T-helper 1 cell treated with Interleukin-12 subunit alpha and Interleukin-12 subunit beta and Interleukin-4 antibody, amounts not matched to agents 30 ng/mL and 1 ng/mL, for 36 hours (primary cell): ENCODE data around the gene PLIN1. TPM values are rescaled to one million over a fixed set of nuclear protein-coding genes. Genes with fewer than 3 reads are reported as not detected.

Source experiments
- intact Hi-C: fragments of 100-400 bp; cut with micrococcal nuclease; formaldehyde crosslinking; loops from one replicate; pipeline ENCODE4 v1.15.1; 2024
- total RNA-seq: library from RNA; stranded (reverse); gene quantifications from 2 replicates; pipeline ENCODE4 v1.2.3, GENCODE V29; 2022

PLIN1 gene
- total RNA-seq, 1 donor from 2014 or later: not detected

DNA sequence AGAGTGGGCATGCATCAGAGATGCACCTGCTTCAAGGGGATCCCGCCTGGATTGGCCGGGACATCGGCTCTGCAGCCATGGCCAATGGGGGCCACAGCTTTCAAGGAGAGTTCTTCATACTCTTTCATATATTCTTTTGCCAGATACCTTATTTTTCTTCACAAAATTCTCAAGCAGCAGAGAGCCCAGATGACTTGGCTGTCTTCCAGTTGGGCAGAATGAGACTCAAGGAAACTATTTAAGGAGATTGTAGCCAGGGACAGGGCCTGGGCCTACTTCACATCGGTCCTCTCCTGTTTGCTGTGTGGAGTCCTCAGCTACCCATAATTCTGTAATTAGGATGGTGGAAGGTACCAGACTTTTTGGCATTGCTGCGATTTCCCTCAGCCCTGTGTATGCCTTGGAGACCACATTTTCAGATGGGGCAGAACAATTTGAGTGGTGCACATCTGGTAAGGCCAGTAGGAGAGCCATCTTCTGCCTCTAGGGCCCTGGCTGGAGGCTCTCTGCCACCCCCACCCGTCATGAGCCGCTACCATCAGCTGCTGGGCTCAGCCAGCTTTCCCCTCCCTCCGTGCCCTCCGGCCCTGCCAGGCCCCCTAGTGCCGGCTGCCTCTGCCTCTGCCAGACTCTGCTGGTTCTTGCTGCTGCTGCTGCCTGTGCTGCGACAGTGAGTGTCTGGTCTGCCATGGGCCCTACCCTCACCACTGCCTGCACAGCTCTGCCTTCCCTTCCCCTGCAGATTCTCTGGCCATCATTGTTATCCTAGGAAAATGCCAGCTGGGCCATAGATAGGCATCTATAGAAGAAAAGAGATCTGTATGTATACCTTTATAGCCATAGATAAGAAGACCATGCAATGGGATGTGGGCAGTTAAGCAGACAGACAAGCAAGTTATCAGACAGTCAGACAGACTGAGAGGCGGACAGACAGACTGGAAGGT, 6.7 kb downstream of the PLIN1 start:
- intact Hi-C loops: no loop called here

DNA sequence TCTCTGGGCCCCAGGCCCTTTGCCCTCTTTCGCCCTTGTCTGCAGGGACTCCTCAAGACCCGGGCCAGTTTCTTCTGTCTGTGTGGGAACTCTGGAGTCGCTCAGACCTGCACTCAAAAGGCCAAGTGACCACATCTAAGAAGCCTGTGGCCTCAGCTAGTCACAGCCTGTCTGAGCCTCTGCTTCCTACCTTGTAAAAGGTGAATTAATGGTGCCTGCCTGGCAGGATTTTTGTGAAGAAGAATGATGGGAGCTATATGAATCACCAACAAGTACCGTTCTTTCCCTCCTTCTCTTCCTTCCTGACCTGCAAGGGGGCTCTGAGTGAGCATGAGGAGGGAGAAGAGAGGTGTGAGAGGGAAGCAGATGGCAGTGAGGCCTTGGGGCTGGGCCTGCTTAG, 7.5 kb downstream of the PLIN1 start:
- intact Hi-C loops: no loop called here

DNA sequence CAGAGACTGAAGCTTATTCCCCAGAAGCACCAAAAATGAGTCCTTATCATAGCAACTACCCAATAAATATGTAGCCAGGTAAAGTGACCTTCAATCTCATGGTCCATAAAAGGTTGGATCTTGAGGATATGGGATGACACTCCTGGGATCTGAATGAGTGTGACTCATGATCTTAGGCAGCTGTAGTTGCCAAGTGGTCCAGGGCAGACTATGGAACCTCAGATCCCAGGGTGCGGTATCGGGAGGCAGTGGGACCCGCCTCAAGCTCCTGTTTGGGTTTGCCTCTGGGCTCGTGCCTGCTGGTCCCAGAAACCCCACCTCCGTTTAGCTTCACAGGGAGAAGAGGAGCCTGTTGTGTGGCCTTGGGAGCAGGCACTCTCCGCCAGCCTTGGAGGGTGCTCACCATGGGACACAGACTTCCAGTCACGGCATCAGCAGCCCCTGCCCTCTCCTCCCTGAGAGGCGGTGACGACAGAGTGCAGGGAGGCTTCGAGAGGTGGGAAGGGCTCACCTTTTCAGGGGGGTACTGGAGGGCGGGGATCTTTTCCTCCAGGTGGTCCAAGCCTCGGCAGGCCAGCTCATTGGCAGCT, 8.1 kb downstream of the PLIN1 start:
- intact Hi-C loops: no loop called here

DNA sequence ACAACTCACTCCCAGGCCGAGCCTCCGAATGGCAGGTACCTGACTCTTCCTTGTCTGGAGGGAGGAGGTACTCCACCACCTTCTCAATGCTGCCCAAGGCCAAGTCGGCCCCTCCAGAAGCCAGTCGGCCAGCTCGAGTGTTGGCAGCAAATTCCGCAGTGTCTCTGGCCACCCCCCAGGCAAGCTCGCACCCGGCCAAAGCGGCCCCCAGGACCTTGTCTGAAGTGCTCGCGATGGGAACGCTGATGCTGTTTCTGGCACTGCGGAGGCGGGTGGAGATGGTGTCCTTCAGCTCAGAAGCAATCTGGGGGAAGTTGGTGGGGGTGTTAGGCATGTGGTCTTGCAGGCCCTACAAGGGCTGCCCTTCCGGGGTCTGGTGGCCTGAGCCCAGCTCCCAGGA, 9.2 kb downstream of the PLIN1 start:
- intact Hi-C loops: no loop called here

DNA sequence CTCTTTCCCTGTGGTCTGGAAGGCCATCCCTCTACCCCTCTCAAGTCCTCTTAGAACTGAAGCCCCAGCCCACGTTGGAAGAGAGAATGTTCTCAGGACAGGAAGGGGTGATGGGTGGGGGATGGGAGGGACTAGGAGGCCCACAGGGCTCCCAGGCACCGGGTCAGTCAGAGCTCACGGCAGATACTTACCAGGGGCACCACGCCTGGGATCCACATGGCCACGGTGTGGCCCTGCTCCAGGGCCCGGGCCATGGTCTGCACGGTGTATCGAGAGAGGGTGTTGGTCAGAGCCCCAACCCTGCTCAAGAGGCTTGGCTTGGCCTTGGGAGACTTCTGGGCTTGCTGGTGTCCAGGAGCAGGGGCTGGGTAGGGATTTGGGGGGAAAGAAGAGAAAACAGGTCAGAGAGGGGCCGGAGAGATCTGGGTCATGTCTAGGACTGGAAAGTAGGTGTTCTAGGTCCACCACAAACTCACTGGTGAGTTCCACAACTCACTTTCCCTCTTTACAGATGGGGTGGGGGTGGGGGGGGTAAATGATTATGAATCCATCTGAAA, 9.8 kb downstream of the PLIN1 start:
- intact Hi-C loops: no loop called here

DNA sequence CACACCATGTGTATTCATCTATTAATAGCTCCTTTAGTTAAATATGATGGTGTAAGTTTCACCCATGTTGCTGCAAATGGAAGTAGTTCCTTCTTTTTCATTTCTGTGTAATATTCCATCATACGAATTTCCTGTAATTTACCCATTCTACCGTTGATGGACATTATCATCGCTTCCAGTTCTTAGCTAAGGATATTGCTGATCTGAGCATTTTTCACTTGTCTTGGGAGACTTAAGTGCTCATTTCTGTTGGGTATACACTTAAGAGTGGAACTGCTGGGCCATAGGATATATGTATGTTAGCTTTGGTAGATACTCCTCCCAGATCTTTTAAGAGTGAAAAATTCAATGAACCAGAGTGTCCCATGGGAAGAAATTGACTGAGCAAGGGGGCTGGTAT, 11.0 kb downstream of the PLIN1 start:
- intact Hi-C loops: no loop called here

DNA sequence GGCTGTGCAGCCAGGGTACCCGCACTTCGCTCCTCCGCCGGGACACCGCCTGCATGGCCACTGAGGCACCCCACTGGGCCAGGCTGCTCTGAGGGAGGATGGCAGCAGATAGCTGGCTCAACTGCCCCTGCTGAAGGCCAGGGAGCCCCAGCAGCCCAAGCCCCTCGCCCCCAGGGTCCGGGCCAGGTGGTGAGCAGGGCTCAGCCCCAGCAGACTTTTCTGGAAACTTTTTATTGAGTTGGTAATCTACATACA, 11.5 kb downstream of the PLIN1 start:
- intact Hi-C loops: no loop called here

DNA sequence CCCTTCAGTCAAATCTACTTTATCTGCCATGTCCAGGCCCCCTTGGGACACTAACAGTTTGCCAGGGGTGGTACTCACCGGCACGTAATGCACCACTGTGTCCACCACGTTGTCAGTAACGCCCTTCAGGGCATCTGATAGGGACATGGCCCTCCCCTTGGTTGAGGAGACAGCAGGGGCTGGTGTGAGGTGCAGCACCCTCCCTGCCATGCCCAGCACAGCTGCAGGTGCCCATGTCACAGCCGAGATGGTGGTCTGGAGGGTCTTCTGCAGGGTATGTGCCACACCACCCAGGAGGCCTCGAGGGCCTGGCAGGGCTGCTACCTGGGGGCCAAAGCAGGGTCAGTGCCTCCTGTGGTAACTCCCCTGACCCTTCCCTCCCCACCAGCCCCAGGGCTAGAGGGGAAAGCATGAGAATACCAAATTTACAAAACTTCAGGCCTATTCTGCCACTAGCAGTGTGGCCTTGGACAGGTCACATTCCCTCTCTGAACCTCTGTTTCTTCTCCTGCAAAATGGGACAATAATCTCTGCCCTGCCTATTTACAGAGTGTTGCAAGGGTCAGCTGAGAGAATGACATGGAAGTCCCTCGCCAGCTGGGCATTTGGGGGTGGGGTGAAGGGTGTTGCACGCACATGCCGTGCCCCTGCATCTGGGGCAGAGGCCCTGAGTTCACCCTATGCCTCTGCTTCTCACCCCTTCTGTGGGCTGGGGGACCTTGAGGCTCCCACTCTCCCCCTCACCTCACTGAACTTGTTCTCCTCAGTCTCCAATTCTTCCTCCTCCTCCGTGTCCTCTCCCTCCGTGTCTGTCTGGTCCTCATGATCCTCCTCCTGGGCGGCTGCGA, 12.1 kb downstream of the PLIN1 start:
- intact Hi-C loops: no loop called here

DNA sequence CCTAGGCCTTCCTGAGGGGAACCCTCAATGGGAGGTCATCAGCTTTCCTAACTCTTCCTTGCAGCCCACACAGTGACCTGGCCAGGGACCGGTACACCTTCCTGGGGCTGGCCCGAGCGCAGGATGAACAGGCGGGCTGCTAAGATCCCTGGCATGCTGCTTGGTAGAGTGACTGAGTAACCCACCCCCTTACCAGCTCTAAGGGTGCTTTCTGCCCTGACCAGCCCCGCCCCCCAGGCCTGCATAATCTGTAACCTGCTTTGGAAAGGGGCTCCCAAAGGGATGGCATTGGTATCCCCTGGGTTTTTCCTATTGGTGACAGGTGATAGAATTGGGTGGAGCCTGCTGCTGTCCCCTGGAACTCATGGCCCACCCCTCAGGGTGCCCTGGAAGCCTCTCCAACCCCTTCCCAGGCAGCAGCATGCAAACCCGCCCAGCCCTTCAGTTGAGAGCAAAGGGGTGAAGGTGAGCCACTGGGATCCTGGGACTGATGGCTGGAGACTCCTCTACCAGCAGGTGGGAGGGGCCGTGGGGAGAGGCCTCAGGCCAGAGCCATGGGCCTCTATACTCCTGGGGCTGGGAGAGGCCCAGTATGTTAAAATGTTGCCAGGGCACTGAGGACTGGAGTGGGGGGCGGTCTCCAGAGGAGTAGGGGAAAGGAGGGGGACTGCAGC, 12.8 kb downstream of the PLIN1 start:
- intact Hi-C loops: no loop called here

DNA sequence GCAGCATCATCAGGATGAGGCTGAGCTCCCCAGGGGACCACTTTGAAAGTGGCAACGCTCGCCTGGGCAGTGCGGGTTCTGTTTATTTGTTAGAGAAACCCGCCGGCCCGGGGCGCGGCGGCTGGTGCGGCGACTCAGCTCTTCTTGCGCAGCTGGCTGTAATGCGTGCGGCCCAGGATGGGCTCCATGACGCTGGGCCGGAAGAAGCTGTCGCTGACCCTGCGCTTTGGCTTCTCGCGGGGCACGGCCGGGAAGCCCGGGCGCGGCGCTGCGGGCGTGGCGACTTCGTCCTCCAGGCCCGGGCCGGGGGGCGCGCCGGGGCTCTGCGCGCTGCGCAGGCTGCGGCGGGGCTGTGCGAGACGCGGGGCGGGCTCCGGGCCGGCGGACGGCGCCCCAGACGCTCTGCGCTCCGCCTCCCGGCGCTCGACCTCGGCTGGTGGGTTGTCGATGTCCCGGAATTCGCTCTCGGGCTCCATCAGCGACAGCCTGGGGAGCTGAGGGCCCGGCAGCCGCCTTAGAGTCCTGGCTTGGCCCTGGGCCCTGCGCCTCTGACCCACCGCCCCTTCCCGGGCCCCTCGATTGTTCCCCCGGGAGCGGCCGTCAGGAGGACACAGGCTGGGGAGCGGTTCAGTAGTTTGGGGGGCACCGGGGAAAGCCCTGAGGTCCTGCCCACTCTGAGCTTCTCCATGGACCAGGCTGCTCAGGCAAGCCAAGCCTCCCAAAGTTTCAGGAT, 13.6 kb downstream of the PLIN1 start:
- intact Hi-C loops: no loop called here

DNA sequence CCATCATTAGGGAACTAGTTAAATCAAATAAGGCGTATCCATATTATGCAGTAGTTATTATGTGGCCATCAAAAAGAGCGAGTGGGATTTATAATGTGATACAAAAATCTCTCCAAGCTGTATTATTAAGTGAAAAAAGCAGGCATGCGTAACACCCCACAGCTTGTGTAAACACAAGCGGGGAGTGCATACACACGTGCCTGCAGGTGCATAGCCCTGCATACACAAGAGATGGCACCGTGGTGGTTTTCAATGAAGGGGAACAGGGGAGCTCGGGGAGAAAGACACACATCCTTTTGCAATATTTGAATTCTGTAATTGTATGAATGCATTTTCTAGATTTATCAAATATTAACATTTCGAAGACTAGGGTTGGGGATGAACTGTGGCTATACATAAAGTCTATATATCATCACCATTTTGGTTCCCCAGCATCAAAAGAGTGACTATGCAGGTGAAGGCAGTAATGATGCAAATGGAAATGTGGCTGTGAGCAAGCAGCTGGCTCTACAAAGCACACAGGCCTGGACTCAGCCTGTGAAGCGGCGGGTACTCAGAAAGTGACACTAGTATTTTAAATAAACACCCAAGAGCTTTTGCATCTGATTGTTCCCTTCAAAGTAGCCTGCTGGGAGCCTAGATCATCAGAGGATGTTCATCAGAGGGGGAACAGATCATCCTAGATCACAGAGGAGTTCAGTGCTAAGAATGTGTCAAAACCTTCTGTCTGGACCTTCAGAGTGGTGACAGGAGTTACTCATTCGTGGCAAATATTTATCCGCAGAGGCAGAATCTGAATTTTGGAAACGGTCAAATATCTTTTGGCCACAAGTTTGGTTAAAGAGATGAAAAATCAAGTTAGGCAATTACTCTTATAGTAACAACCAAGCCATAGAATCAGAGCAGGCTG, 14.5 kb downstream of the PLIN1 start:
- intact Hi-C loops: no loop called here

DNA sequence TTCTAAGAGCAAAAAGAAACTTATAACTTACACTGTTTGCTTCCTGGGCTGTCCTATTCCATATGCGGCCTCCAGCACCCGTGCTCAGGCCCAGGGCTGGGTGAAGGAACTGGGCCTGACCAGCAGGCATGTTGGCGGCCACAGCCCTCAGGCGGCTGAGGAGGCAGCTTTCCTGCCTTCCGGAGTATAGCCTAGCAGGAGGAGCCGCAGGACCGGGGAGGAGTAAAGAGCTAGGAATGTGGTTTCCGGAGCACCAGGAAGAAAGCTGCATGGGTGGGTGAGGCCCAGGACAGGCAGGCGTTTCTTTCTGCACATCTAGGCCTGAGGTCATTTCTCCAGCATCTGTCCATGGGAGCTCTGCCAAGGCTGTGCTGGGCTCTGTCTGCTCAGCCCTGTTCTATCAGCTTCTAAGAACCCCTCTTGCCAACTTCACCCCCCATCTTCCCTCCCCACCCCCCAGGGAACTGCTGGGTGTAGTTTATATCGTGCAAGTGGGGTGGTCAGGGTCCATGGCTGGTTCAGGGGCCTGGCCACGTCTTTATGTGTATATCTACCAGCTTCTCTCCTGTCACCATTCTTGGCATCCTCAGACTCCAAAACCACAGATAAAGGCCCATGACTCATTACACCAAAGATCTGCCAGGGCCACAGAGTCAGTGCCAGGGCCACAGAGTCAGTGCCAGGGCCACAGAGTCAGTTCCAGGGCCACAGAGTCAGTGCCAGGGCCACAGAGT, 16.1 kb downstream of the PLIN1 start:
- intact Hi-C loops: no loop called here

DNA sequence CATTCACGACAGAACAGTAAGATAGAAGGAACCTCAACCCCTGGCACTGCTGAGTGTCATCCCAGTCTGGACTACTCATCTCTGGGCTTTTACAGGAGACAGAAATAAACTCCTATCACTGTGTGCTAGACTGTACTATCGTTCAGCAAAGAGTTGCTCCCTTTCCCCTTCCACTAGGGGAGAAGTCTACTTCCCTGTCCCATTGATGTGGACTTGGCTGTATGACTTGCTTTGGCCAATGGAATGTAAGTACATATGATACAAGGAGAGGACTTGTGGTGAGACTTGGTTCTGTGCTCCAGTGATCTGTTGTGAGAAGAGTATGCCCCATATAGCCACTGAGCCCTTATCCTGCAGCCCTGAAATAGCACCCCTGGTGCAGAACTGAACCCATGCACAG, 18.6 kb downstream of the PLIN1 start:
- intact Hi-C loops: no loop called here

DNA sequence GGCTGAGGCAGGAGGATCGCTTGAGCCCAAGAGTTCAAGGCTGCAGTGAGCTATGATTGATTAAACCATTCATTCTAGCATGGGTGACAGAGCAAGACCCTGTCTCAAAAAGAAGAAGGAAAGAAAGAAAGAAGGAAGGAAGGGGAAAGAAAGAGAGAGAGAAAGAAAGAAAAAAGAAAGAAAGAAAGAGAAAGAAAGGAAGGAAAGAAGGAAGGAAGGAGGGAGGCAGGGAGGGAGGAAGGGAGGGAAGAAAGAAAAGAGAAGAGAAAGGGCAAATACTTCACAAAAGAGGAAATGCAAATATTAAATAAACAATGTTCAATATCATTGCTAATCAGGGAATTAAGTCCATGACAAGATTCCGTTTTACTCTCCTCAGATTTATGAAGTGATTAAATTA, 19.9 kb downstream of the PLIN1 start:
- intact Hi-C loops: no loop called here

DNA sequence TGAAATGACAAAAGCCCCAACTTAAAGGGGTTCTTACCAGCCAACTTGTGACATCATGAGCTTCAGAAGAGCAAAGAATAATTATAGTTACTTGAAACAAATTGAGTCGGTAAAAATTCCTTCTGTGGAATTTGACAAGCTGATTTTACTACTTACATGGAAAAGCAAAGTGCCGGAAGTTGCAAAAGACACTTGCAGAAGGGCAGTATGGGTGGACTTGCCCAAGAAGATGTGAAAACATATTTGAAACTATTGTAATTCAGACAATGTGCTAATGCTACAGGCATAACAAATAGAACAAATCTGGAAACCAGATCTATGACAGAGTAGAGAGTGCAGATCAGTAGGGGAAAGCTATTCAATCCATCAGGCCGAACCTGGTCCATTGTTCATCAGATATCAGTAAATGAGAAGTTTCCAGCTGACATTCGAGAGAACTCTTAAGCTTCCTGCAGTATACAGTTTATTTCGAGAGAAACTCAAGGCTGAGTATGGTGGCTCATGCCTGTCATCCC, 21.4 kb downstream of the PLIN1 start:
- intact Hi-C loops: no loop called here

DNA sequence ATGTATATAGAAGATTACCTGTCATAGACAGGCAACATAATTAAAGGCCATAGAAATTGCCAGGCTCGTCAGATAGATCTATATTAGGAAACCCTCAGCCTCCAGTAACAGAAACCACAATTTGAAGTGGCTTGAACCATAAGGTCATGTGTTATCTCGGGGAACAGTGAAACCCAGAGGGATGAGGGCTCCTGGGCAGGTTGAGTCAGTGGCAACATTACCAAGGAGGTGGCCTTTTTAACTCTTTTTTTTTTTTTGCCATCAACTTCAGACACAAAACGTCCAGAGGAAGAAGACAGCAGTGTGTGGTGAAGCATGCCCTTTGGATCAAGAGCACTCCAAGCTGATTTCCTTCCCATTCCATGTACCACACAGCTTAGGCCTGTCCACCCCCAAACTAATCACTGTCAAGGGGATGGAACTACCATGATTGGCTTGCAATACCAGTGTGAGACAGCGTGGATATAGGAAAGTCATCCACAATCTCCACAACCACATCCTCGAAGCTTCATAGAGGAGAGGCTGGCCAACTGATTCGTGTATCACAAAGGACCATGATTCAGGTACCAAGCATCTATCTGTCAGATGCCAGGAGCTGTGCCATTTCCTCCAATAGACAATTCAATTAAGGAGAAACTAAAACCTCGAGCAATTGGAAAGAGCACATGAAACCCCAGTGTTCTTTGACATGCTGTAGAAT, 22.9 kb downstream of the PLIN1 start:
- intact Hi-C loops: no loop called here

DNA sequence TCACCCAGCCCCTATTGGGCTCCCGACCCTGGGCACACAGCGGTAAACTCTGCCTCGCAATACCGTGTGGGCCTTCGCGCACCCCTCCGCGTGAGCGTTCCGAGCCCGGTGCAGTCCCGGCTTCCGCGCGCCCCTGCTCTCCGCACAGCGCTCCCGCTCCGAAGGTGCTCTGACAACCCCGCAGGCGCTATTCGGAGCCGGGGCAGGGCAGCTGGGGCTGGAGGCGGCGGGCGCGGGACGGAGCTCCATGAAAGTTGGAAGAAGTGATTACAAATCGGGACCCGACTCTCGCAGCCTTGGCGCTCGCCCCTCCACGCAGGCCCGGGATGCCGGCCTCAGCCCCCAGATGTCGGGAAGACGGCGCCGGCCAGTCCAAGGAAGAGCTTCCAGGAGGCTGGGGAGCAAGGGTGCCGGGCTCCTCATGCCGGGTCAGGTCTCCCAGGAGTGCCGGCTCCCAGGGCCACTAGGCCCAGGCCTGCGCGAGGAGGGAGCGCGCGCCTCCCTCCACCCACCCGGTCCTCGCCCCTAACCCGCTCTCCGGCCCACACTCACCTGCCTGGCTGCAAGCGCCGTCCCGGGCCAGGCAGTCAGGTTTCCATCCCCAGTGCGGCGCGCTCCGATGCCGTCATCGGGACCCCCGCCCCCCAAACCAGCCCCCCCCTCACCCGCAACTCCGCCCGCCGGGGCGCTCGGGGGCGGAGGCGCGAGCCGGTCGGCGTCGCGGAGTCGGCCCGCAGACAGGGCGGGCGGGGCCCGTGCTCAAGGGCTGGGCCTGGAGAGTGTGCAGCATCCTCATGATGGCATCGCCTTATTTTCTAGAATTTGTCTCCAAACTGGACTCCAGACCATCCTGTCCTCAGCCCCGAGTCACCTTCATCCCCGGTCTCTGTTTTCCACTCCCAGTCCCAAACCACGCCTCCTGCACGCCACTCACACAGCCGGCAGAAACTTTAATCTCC, 24.0 kb downstream of the PLIN1 start, which contains the start of gene KIF7:
Gene KIF7, minus strand, starts transcription at position 621 of the 959 bp plus-strand sequence. CDS start 2,537 bp downstream, outside the sequence.
- intact Hi-C loops: no loop called here
